ENCODE data around the gene WDHD1.

Gene WDHD1

DNA sequence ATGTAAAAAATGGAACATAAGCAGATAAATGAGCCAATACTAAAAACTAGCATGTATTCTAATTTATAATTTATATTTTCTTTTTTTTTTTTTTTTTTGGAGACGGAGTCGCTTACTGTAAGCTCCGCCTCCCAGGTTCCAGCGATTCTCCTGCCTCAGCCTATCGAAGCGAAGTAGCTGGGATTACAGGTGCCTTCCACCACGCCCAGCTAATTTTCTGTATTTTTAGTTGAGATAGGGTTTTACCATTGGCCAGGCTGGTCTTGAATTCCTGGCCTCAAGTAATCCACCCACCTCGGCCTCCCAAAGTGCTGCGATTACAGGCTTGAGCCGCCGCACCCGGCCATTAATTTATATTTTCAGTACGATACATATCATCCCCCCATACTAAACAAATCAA, 27.2 kb upstream of the WDHD1 start:
- no peak for DNase-seq (ENCODE audit: low read depth)
- TF ChIP-seq, protein P1, sequence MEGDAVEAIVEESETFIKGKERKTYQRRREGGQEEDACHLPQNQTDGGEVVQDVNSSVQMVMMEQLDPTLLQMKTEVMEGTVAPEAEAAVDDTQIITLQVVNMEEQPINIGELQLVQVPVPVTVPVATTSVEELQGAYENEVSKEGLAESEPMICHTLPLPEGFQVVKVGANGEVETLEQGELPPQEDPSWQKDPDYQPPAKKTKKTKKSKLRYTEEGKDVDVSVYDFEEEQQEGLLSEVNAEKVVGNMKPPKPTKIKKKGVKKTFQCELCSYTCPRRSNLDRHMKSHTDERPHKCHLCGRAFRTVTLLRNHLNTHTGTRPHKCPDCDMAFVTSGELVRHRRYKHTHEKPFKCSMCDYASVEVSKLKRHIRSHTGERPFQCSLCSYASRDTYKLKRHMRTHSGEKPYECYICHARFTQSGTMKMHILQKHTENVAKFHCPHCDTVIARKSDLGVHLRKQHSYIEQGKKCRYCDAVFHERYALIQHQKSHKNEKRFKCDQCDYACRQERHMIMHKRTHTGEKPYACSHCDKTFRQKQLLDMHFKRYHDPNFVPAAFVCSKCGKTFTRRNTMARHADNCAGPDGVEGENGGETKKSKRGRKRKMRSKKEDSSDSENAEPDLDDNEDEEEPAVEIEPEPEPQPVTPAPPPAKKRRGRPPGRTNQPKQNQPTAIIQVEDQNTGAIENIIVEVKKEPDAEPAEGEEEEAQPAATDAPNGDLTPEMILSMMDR (IDR thresholded peaks at IDR 0.05; ENCODE audit: control insufficient read depth, insufficient read depth, low read depth, low read length, missing control alignments) = no peak
- H3K4me3 ChIP-seq (ENCODE audit: control insufficient read depth, low read depth, low read length) = no peak overlapping the region

GRCh38 chr14:55053500-55053899, 26.6 kb upstream of the WDHD1 start:
- TF ChIP-seq, protein P1 (IDR thresholded peaks at IDR 0.05; ENCODE audit: control insufficient read depth, insufficient read depth, low read depth, low read length, missing control alignments) = no peak
- DNase-seq (ENCODE audit: low read depth) = no peak
- no peak overlapping the region for H3K4me3 ChIP-seq (ENCODE audit: control insufficient read depth, low read depth, low read length)

GRCh38 chr14:55053018-55053417, 26.1 kb upstream of the WDHD1 start:
- TF ChIP-seq, protein P1 (IDR thresholded peaks at IDR 0.05; ENCODE audit: control insufficient read depth, insufficient read depth, low read depth, low read length, missing control alignments) = no peak
- DNase-seq (ENCODE audit: low read depth) = no peak
- H3K4me3 ChIP-seq (ENCODE audit: control insufficient read depth, low read depth, low read length) = peak overlapping the region; percentile 93

- peak overlapping the region; percentile 93 for H3K4me3 ChIP-seq (ENCODE audit: control insufficient read depth, low read depth, low read length)
- DNase-seq (ENCODE audit: low read depth) = no peak
- TF ChIP-seq, protein P1 (IDR thresholded peaks at IDR 0.05; ENCODE audit: control insufficient read depth, insufficient read depth, low read depth, low read length, missing control alignments) = no peak
Observed at GRCh38 chr14:55052269-55052930, 25.5 kb upstream of the WDHD1 start.

DNA sequence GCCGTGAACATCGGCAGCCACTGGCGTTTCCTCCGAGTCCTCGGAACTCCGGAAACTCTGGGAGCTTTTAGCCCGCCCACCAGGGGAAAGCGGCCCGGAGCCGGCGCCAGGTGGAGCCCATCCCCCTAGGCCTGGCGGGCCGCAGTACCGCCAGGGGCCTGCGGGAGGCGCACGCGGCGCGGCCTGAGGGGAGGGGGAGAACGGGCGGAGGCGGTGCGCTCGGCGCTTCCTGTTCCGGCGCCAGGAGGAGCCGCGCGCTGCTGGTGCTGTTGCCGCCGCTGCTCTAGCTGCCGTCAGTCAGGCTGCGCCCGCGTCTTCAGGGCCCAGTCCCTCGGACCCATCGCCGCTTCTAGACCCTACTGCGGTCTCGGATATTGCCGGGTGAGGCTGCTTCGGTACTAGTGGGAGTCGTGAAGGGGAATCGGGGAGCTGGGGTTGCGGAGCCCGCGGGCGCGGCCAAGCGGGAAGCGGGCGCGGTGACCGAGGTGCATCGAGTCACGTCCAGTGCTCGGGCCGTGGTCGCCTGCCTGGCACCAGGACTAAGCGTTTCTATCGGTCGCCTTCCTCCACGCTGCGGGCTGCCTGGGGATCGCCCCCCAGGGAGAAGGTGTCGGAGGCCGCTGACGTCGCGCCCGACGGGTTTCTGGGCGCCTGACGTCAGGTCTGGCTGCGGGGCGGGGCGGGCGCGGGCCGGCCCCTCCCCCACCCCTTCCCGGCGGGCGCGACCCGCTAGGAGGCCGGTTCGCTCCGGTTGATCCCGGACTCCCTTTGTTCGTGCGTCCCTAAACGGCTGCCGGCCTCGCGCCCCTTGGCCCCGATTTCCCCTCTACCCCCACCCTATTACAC, 24.7 kb upstream of the WDHD1 start, which contains the start of gene MAPK1IP1L:
TSS of gene MAPK1IP1L (plus strand) at position 225 of the 846 bp plus-strand sequence. CDS start 10,037 bp downstream, outside the sequence.
- TF ChIP-seq, protein P1 (IDR thresholded peaks at IDR 0.05; ENCODE audit: control insufficient read depth, insufficient read depth, low read depth, low read length, missing control alignments) = peak; percentile 75

GRCh38 chr14:55051165-55051422, 24.2 kb upstream of the WDHD1 start:
- TF ChIP-seq, protein P1 (IDR thresholded peaks at IDR 0.05; ENCODE audit: control insufficient read depth, insufficient read depth, low read depth, low read length, missing control alignments) = no peak
- DNase-seq (ENCODE audit: low read depth) = no peak
- H3K4me3 ChIP-seq (ENCODE audit: control insufficient read depth, low read depth, low read length) = peak overlapping the region; percentile 29

More for the DNA sequence above, 24.7 kb upstream of the WDHD1 start, which contains the start of gene MAPK1IP1L:
- H3K4me3 ChIP-seq (ENCODE audit: control insufficient read depth, low read depth, low read length) = peak within 1 kb of the TSS; percentile 93
- peak; percentile 67 for DNase-seq (ENCODE audit: low read depth)

Measured in AG09309 (cell line).